ENCODE data around the gene AUTS2. TPM values are rescaled to one million over a fixed set of nuclear protein-coding genes. Genes with fewer than 3 reads are reported as not detected.

AUTS2 gene
- 3.2 to 5.1 TPM (median 4.7 TPM) in 5 replicates for total RNA-seq (2022; extraction: Qiagen RNA extraction; ENCODE audit: low read depth)

DNA sequence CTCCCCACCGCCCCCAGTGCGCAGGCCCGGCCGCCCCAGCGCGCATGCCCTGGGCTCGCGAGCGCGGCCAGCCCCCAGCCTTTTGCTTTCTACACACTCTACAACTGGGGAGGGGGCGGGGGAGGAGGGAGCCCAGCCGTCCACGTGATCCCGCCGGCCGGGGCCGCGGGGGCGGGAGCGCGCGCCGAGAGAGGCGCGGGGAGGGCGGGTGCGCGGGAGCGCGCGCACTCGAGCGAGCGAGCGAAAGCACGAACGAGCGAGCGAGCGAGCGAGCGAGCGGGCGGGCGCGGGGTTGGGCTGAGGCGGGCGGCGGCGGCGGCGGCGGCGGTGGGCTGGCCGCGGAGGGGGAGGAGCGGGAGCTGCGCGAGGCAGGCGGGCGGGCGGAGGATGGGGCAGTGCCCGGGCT is at the start of gene AUTS2:
AUTS2 (plus strand) TSS at position 395 of the 406 bp plus-strand sequence. CDS start 1,179 bp downstream, outside the sequence.

Measured in A549 treated with RU486 at 1 μM for 4 hours (cell line).